Gastroesophageal sphincter (tissue), 3 donors: ENCODE measurements around the gene DAAM1.

Experiments
- CTCF ChIP-seq, 4 experiments: fragments of 200-600 bp in 2 of 4; fragments of 450-650 bp in 2 of 4; sonication (generic) in 1 of 4; IDR thresholded peaks; one replicate each; pipeline ENCODE4 v1.5.1; 2017 to 2019; ENCODE audit warnings: antibody characterized with exemption in 4 of 4, mild to moderate bottlenecking in 2 of 4, moderate library complexity in 2 of 4
- EP300 ChIP-seq: sonication (generic); formaldehyde crosslinking; IDR thresholded peaks from one replicate; pipeline ENCODE4 v1.6.1; 2017; ENCODE audit warnings: antibody characterized with exemption, mild to moderate bottlenecking
- POLR2A ChIP-seq, 2 donors: fragments of 450-650 bp; IDR thresholded peaks; one replicate each; pipeline ENCODE4 v1.6.1; 2017; ENCODE audit warnings: antibody characterized with exemption in 2 of 2, mild to moderate bottlenecking in 2 of 2, moderate library complexity in 1 of 2
- POLR2AphosphoS5 ChIP-seq: sonication (generic); formaldehyde crosslinking; IDR thresholded peaks from one replicate; pipeline ENCODE4 v1.6.1; 2017; ENCODE audit warnings: antibody characterized with exemption

DNA sequence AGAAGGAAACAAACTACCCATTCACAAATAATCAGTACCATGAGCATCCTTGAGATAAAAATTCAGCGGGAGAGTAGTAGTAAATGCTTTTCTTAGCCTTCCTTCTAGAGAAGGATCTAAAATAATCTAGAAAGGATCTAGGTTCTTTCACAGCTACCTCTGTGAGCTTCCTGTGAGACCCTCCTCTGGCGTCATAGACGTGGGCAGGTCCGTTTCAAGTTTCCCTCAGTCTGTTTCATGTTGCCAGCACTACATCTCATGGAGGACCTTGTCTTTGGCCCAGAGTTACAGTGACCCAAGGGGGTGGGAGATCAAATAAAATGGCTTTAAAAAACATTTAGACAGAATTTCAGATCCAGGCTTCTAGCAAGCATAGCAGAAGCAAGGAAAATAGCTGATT is 13.6 kb downstream of the DAAM1 start:
- TF ChIP-seq EP300: no peak
- no peak for TF ChIP-seq CTCF (IDR thresholded peaks at IDR 0.05)
- TF ChIP-seq POLR2AphosphoS5: no peak
- no peak for TF ChIP-seq POLR2A (IDR thresholded peaks at IDR 0.05)
